ENCODE measurements around the gene EML2. TPM values are rescaled to one million over a fixed set of nuclear protein-coding genes. Genes with fewer than 3 reads are reported as not detected.

The EML2 gene
- total and polyA plus RNA-seq, 10 of the 15 experiments (the other 5 are each of a cell fraction or from before 2014, with no cell fraction given), result 1.6 to 64.0 (median 27.5) TPM

DNA sequence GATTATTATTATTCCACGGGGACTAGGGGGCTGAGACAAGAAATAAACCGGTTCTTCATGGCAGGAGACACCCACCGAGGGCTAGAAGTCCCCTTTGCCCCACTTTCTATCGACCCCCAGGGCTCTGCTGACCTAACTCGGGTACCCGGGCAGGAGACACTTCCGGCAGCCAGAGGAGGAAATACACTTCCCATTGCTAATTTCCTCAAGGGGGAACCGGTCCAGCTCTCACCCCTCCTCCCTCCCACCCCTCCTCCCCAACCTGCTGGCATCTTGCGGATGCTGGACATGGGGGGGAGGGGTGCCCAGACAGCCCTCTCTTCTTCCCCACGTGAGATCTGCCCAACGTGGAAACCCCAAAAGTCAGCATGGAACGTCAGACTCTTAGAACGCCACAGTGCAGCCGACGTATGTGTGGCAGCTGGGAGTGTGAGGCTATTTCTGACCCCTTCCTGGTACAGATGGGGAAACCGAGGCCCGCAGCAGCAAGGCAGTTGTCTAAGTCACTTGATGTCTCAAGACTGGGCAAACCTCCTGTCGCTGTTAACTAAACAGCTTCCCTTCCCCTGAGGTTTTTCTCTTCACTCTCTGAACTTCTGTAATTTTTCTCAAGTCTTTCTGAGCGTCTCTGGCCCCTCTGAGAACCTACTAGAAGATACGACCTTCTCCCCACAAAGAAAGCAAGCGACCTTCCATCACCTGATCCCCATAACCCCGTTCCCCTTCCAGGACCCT lies 40.8 kb downstream of the EML2 start:
- peaks cover 4 to 19% of the 10 kb centered on the region in 2 experiments for H3K27me3 ChIP-seq (replicated peaks in 1 of 2; ENCODE audit: control insufficient read depth in 2 of 2, insufficient read depth in 2 of 2, low read length in 1 of 2)
- WGBS (ENCODE audit: insufficient coverage, insufficient replicate concordance, low lambda C conversion rate, missing lambda C conversion rate), result 6% methylated on average over 19 of the region's 22 CpGs
- BruUV-seq (replicated peaks), result no TSS peak
- no peak overlapping the region for H3K9ac ChIP-seq (ENCODE audit: control insufficient read depth, insufficient read depth, low read length)
- H3K4me3 ChIP-seq, result no peak overlapping the region
- in situ Hi-C loops (cut with MboI), result no loop called here
- ChIA-PET POLR2A (interaction anchor here (0.6 kb wide), 1 partner anchor 117 kb away, joined by 3 read pairs; no protein-coding TSS in a partner anchor), SMC1A (ENCODE audit: uncharacterized antibody, unreplicated experiment) (interaction anchor here (1.0 kb wide), 1 partner anchor 109 kb away, joined by 3 read pairs; no protein-coding TSS in a partner anchor), CTCF (no interaction called here), RAD21 (ENCODE audit: unreplicated experiment) (no interaction called here)
- TF ChIP-seq SUZ12 (IDR thresholded peaks at IDR 0.05; ENCODE audit: unreplicated experiment), result peak; percentile 28
- 0 out of 2 replicates have a peak, but pooled peaks have one; percentile 64 for TF ChIP-seq EZH2 (IDR thresholded peaks at IDR 0.05; ENCODE audit: borderline replicate concordance, control insufficient read depth, low read depth, low read length)
- TF ChIP-seq SP1 (IDR thresholded peaks at IDR 0.05; ENCODE audit: low read depth, low read length), result no peak
- no peaks in the 10 kb centered on the region for H3K36me3 ChIP-seq (ENCODE audit: control insufficient read depth in 2 of 2, insufficient read depth in 2 of 2, low read length in 1 of 2)
- H3K4me2 ChIP-seq (ENCODE audit: control insufficient read depth, insufficient read depth), result no peak overlapping the region
- no peaks in the 10 kb centered on the region for H3K9me3 ChIP-seq (replicated peaks; ENCODE audit: control insufficient read depth, insufficient read depth, low read length)
- intact Hi-C loops (cut with micrococcal nuclease; ENCODE audit: unreplicated experiment), result no loop called here
- no peak overlapping the region for H3K27ac ChIP-seq (ENCODE audit: control insufficient read depth, insufficient read depth)
- no peaks in the 10 kb centered on the region for H4K20me1 ChIP-seq (ENCODE audit: control insufficient read depth, insufficient read depth)
- ATAC-seq, result no peak; the same call in none of the 3 replicates
- H2AFZ ChIP-seq (ENCODE audit: control insufficient read depth, low read depth, low read length), result no peak overlapping the region
- no peaks in the 10 kb centered on the region for H3K4me1 ChIP-seq (ENCODE audit: control insufficient read depth, insufficient read depth, low read length)
- no peak for FAIRE-seq
- H3K79me2 ChIP-seq (ENCODE audit: control insufficient read depth, insufficient read depth, low read length), result no peaks in the 10 kb centered on the region
- DNase-seq (ENCODE audit: low read depth, low spot score), result no peak

DNA sequence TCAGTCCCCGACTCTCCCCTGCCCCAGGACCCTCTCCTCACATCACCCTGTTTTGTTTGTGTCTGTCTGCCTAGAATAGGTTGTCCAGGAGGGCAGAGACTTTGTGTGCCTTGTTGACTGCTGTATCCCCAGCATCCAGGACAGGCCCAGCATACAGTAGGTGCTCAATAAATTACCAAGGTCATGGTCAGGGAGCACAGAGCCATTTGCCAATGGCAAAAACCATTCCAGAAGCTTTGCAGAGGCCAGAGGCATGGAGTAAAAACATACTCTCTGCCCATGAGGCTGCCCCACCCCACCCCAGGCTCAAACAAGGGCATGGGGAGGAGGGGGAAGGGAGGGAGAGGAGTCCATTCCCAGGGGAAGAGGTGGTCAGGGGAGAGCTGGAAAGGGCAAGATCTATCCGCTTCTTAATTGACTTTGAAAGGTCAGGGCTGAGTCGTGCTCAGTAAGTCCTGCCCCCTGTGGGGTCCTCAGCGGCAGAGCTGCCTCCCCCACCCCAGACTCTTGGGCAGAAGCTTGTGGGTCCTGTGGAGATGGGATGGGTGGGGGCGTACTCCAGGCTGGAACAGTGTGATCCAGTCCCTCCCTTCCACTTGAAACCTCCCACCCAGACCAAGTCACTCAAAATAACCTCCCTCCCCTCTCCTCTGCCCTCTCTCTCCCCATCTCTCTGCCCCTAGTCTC lies 41.6 kb downstream of the EML2 start:
- BruUV-seq (replicated peaks), result no TSS peak
- ChIA-PET POLR2A (interaction anchor here (0.6 kb wide), 1 partner anchor 23 kb away, joined by 6 read pairs; no protein-coding TSS in a partner anchor), CTCF (no interaction called here), SMC1A (ENCODE audit: uncharacterized antibody, unreplicated experiment) (interaction anchor here (1.0 kb wide), 1 partner anchor 110 kb away, joined by 3 read pairs; no protein-coding TSS in a partner anchor), RAD21 (ENCODE audit: unreplicated experiment) (no interaction called here)
- no peak overlapping the region for H2AFZ ChIP-seq (ENCODE audit: control insufficient read depth, low read depth, low read length)
- TF ChIP-seq SUPT20H (IDR thresholded peaks at IDR 0.05; ENCODE audit: borderline replicate concordance, control insufficient read depth, low read depth, low read length), result no peak
- TF ChIP-seq ZNF622 (IDR thresholded peaks at IDR 0.05), result no peak
- no peak for TF ChIP-seq USF2 (IDR thresholded peaks at IDR 0.05; ENCODE audit: borderline replicate concordance, low read depth, low read length)
- TF ChIP-seq ZNF24 (IDR thresholded peaks at IDR 0.05), result no peak
- no peaks in the 10 kb centered on the region for H3K9me3 ChIP-seq (replicated peaks; ENCODE audit: control insufficient read depth, insufficient read depth, low read length)
- 40% methylated on average over 5 of the region's 5 CpGs for WGBS (ENCODE audit: insufficient coverage, insufficient replicate concordance, low lambda C conversion rate, missing lambda C conversion rate)
- ATAC-seq (no peak), FAIRE-seq (no peak), DNase-seq (ENCODE audit: low read depth, low spot score) (no peak)
- no peak overlapping the region for H3K9ac ChIP-seq (ENCODE audit: control insufficient read depth, insufficient read depth, low read length)
- no peaks in the 10 kb centered on the region for H3K79me2 ChIP-seq (ENCODE audit: control insufficient read depth, insufficient read depth, low read length)
- no peak overlapping the region for H3K27ac ChIP-seq (ENCODE audit: control insufficient read depth, insufficient read depth)
- no peak overlapping the region for H3K4me2 ChIP-seq (ENCODE audit: control insufficient read depth, insufficient read depth)
- in situ Hi-C loops (cut with MboI) (no loop called here), intact Hi-C loops (cut with micrococcal nuclease; ENCODE audit: unreplicated experiment) (no loop called here)
- no peaks in the 10 kb centered on the region for H3K4me1 ChIP-seq (ENCODE audit: control insufficient read depth, insufficient read depth, low read length)
- peaks cover 4 to 19% of the 10 kb centered on the region in 2 experiments for H3K27me3 ChIP-seq (replicated peaks in 1 of 2; ENCODE audit: control insufficient read depth in 2 of 2, insufficient read depth in 2 of 2, low read length in 1 of 2)
- H3K4me3 ChIP-seq, result no peak overlapping the region
- no peaks in the 10 kb centered on the region for H3K36me3 ChIP-seq (ENCODE audit: control insufficient read depth in 2 of 2, insufficient read depth in 2 of 2, low read length in 1 of 2)
- no peaks in the 10 kb centered on the region for H4K20me1 ChIP-seq (ENCODE audit: control insufficient read depth, insufficient read depth)

All from GM12878 (cell line).